ENCODE results near the gene NUP98.
"Not testable (repeated sequence)": the region's sequence is repeated elsewhere in the genome, so short reads cannot be mapped to it uniquely, and the experiment has no call there.

NUP98 gene

GRCh38 chr11:3683039-3683438, 114.3 kb downstream of the NUP98 start:
- no peak for DNase-seq
- intact Hi-C loops (cut with DNase I), result no loop called here

DNA sequence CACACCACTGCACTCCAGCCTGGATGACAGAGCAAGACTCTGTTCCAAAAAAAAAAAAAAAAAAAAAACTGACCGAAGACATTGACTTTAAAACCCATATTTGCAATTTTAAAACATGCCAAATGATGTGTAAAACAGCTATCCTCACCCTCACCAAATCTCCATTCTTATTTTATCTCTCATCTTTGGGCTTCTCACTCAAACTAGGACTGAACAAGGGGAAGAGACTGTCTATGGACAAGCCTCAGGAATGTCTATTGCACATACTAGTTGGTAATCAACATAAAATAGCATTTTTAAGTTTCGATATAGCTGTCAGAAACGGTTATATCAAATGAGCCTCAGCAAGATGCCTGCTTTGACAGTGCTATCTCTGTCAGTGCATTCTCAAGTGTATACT, 118.3 kb downstream of the NUP98 start:
- intact Hi-C loops (cut with DNase I), result no loop called here

DNA sequence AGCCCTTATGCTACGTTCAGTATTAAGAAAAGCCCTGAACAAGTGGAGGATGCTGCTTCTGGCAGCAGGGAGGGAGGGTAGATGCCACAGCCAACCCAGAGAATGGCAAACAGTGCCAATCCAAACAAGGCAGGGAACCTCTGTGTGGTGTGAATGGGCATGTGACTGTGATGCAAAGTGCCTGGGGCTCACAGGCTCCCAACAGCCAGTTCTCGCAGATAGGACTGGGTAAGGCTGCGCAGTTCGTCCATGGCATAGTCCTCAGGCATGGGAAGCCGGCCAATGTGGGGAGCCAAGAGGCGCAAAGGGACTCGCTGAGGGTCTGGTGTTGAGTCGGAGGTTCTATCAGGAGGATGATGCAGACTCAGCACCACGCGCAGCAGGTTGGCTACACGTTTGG, 121.4 kb downstream of the NUP98 start:
- intact Hi-C loops (cut with DNase I), result no loop called here
- no peak for DNase-seq

More for the DNA sequence above, 118.3 kb downstream of the NUP98 start:
- no peak for DNase-seq

- no peak for DNase-seq
- intact Hi-C loops (cut with DNase I), result no loop called here
Observed at GRCh38 chr11:3674189-3674588, 123.2 kb downstream of the NUP98 start.

DNA sequence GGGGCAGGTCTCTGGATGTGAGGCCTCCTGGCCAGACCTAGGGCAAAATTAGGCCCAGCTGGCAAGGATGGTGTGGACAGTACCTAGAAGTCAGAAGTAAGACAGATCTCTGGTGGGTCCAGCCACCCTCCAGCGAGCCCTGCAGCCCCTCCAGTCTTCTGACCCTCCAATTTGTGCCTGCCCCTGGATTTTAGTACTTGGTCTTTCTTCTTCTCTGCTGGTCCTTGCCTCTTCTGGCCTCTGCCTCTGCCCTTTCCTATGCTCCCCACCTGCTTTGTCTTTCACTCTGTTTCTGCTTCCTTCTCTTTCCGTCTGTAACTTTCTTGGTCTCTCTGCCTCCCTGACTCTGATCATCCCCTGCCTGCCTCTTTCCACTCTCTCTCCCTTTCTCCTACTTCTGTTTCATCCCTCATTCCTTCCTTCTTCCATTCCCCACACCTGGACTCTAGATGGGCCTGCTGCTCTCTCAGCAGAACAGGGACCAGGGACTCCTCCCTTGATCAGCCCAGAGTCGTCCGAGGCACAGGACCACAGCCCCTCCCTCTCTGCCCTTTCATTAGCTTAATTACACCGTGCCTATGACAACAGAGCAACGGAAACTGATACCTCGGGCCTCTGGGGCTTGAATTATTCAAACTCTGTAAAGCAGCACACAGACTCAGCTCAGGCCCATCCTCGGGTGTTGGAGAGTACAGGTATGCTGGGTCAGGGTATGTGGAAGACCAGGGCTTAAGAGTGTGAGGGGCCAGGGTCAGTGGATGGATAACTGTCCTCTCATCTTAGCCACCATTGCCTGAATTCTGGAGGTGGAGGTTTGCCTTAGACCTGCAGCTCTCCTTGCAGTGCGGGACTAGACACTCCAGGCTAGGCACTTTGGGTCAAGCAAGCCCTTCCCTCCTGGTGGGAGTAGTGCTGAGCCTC, 125.8 kb downstream of the NUP98 start, which contains the start of gene CHRNA10:
Gene CHRNA10, minus strand, starts transcription at position 51 of the 921 bp plus-strand sequence. CDS start 72 bp downstream, outside the sequence.
- intact Hi-C loops (cut with DNase I), result no loop called here
- DNase-seq, result no peak

DNA sequence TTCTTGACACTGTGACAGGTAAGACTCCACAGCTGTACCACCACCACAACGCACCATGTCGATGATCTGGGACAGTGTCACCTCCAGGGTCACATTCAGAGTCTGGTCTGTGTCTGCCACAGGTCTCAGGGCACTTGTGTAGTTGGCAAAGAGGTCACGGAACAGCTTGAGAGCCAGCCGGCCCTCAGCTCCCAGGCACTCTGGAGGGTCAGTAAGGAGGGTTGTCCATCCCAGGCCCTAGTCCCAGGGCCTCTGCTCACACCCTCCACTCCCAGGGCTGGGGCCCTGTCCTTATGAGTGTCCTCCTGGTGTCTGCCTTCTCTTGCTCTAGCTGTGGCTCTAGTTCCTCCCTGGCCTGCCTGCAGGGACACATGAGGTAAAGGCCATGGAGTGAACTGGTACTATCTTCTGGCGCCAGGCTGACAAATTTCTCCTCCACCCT, 127.6 kb downstream of the NUP98 start:
- intact Hi-C loops (cut with DNase I), result no loop called here

GRCh38 chr11:3669128-3669527, 128.2 kb downstream of the NUP98 start:
- intact Hi-C loops (cut with DNase I), result no loop called here
- no peak for DNase-seq

More for the DNA sequence above, 127.6 kb downstream of the NUP98 start:
- DNase-seq, result no peak

GRCh38 chr11:3667149-3668035, 130.0 kb downstream of the NUP98 start:
- intact Hi-C loops (cut with DNase I), result no loop called here

DNA sequence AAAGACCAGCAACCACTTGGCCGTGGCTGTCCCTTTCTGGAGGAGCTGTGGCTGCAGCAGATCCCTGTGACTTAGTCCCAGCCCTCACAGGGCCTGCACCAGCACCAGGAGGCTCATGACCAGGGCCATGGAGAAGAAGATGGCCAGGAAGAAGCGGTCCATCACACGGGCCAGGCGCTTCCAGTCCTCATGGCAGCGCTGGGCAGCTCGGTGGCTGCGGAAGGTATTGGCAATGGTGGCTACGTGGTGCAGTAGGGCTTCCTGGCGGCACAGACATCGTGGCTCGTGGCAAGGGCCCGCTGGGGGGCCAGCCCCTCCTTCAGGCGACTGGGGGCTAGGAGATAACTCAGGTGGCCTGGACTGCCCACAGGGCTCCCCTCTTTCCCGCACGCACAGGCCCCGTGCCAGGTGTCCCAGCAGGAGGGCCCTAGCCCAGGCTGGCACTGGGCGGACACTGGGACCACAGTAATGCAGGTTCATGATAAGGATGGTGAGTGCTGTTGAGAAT, 131.3 kb downstream of the NUP98 start:
- intact Hi-C loops (cut with DNase I), result no loop called here
- no peak for DNase-seq

More at GRCh38 chr11:3667149-3668035, 130.0 kb downstream of the NUP98 start:
- no peak for DNase-seq

GRCh38 chr11:3665336-3666022, 131.9 kb downstream of the NUP98 start:
- DNase-seq, result no peak
- intact Hi-C loops (cut with DNase I), result no loop called here

GRCh38 chr11:3664032-3664630, 133.2 kb downstream of the NUP98 start:
- DNase-seq, result no peak
- intact Hi-C loops (cut with DNase I), result no loop called here

DNA sequence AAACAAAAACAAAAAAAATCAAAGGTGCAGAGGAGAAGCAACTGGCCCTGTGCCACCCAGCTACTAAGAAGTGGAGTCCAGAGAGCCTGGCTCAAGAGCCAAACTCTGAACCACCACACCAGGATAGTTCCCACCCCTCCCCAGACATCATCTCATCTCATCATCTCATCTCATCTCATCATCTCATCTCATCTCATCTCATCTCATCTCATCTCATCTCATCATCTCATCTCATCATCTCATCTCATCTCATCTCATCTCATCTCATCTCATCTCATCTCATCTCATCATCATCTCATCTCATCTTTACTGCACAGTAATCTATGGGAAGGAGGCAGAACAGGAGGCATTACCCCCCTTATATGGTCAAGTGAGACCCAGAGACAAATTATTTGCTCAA, 134.5 kb downstream of the NUP98 start:
- DNase-seq, result no peak
- intact Hi-C loops (cut with DNase I), result no loop called here

DNA sequence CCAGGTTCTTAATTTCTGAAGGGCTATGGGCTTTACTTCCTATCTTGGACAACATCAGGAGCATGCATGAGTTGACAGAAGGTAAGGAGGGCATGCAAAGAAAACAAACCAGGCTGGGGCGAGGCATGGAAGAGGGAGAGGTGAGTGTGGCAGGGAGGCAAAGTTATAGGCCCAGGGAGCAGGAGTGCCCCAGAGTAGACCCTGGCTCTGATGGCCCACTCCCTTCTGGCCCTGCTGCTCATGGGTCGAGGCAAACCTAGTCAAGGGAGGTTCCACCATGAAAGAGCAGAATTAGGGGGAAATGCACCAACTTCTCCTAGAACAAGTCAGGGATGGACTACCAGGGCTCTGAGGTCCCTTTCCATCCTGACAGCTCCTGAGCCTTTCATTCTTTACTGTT, 136.4 kb downstream of the NUP98 start:
- intact Hi-C loops (cut with DNase I), result no loop called here
- DNase-seq, result no peak

GRCh38 chr11:3659595-3660515, 137.5 kb downstream of the NUP98 start:
- intact Hi-C loops (cut with DNase I), result no loop called here
- DNase-seq, result no peak

DNA sequence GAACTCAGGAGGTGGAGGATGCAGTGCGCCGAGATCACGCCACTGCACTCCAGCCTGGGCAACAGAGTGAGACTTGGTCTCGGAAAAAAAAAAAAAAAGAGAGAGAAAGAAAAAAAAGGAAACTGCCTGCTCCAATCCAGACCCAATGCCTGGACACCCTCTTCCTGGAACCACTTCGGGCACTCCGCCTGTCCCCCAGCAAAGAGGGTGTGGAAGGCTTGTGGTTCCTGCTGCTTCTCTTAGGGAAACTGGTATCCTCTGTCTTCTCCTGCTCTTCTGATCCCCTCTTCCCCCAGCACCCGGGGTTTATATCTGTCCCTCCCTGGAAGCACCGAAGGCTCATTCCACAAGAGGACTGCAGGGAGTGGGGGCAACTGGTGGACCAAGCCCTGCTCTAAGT, 139.1 kb downstream of the NUP98 start:
- intact Hi-C loops (cut with DNase I), result no loop called here
- DNase-seq, result peak in 1 of 10 donors; percentile 61

DNA sequence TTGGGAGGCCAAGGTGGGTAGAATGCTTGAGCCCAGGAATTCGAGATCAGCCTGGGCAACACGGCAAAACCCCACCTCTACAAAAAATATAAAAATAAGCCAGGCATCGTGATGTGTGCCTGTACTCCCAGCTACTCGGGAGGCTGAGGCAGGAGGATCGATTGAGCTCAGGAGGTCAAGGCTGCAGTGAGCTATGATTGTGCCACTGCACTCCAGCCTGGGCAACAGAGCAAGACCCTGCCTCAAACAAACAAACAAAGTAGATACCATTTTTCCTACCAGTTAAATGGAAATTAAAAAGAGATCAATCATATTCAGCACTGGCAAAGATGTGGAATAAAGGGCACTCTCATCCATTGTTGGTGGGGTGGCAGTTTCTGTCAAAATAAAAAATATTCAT, 140.0 kb downstream of the NUP98 start:
- intact Hi-C loops (cut with DNase I); DNase-seq: not testable (repeated sequence)

DNA sequence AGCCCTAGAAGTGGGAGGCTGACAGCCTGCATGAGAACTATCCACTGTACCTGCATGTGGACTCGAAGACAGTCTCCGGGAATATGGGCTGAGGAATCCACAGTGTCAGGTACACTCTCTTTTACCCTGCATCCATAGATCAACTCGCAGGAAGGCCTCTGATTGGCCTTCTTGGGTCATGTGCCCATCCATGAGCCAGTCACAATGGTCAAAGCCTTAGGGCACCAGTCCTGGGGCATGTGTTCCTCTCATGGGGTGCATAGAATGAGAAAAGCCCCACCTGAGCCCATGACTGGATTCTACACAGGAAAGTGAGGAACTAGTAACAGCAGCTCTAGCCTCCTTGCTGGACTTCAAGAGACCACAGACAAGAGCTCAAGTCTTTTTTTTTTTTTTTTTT, 141.8 kb downstream of the NUP98 start:
- intact Hi-C loops (cut with DNase I), result no loop called here
- no peak for DNase-seq

GRCh38 chr11:3652514-3652913, 144.8 kb downstream of the NUP98 start:
- DNase-seq; intact Hi-C loops (cut with DNase I): not testable (repeated sequence)

- intact Hi-C loops (cut with DNase I), result not testable (repeated sequence)
- peak in 2 of 10 donors; percentile 15 to 24 for DNase-seq
Observed at GRCh38 chr11:3649374-3649773, 148.0 kb downstream of the NUP98 start.
